Gastroesophageal sphincter (tissue), 4 donors: Measurements from ENCODE around the gene SCARB1. TPM values are rescaled to one million over a fixed set of nuclear protein-coding genes. Genes with fewer than 3 reads are reported as not detected.

Source experiments
- ATAC-seq: fragments of 150-250 bp; one replicate; pipeline ENCODE4 v1.9.1; 2016; ENCODE audit warnings: mild to moderate bottlenecking, moderate library complexity
- H3K27ac ChIP-seq, 4 donors: fragments of 200-600 bp; sonication (generic) in 3 of 4; 1 replicate in 3 of 4; 2 replicates in 1 of 4; pipeline ENCODE4 v1.5.1; 2016 to 2019
- H3K27me3 ChIP-seq: fragments of 200-600 bp; sonication (generic); one replicate; pipeline ENCODE4 v1.5.1; 2019
- H3K36me3 ChIP-seq, 2 donors: fragments of 200-600 bp; sonication (generic); one replicate each; pipeline ENCODE4 v1.5.1; 2019; ENCODE audit warnings: control low read depth in 1 of 2
- H3K4me1 ChIP-seq, 3 donors: fragments of 200-600 bp; sonication (generic); 1 replicate in 2 of 3; 2 replicates in 1 of 3; pipeline ENCODE4 v1.5.1; 2016 to 2019; ENCODE audit warnings: control low read depth in 2 of 3
- H3K4me3 ChIP-seq, 2 donors: fragments of 200-600 bp; sonication (generic); one replicate each; pipeline ENCODE4 v1.5.1; 2019; ENCODE audit warnings: mild to moderate bottlenecking in 1 of 2, moderate library complexity in 1 of 2
- H3K9me3 ChIP-seq, 3 donors: fragments of 200-600 bp; sonication (generic); one replicate each; pipeline ENCODE4 v1.5.1; 2017 to 2019; ENCODE audit warnings: control low read depth in 2 of 3
- CTCF ChIP-seq, 4 experiments: fragments of 200-600 bp in 2 of 4; fragments of 450-650 bp in 2 of 4; sonication (generic) in 1 of 4; IDR thresholded peaks; one replicate each; pipeline ENCODE4 v1.5.1; 2017 to 2019; ENCODE audit warnings: antibody characterized with exemption in 4 of 4, mild to moderate bottlenecking in 2 of 4, moderate library complexity in 2 of 4
- EP300 ChIP-seq: sonication (generic); formaldehyde crosslinking; IDR thresholded peaks from one replicate; pipeline ENCODE4 v1.6.1; 2017; ENCODE audit warnings: antibody characterized with exemption, mild to moderate bottlenecking
- POLR2A ChIP-seq, 2 donors: fragments of 450-650 bp; IDR thresholded peaks; one replicate each; pipeline ENCODE4 v1.6.1; 2017; ENCODE audit warnings: antibody characterized with exemption in 2 of 2, mild to moderate bottlenecking in 2 of 2, moderate library complexity in 1 of 2
- POLR2AphosphoS5 ChIP-seq: sonication (generic); formaldehyde crosslinking; IDR thresholded peaks from one replicate; pipeline ENCODE4 v1.6.1; 2017; ENCODE audit warnings: antibody characterized with exemption
- WGBS, 2 donors: methylation state at CpG; one replicate each; pipeline ENCODE4 v1.1.5; 2018; ENCODE audit warnings: low coverage in 1 of 2; 5-methylcytosine and 5-hydroxymethylcytosine counted together
- total RNA-seq, 4 donors: library from RNA; depleted of rRNA; stranded (reverse); fragments of >200 nt; gene quantifications; one replicate each; pipeline ENCODE4 v1.1.0, GENCODE V29; 2016

The SCARB1 gene
- total RNA-seq, 4 donors from 2014 or later, result 6.8 to 13.9 (median 11.5) TPM

- Histone ChIP-seq H3K9me3 (peaks cover 0 to 10% (median 0%) of the 10 kb centered on the region in 3 donors), H3K27ac (peak overlapping the region; percentile 49 to 88 (median 74)), H3K4me1 (peaks cover 12 to 84% (median 23%) of the 10 kb centered on the region in 3 donors), H3K4me3 (no peak overlapping the region), H3K36me3 (no peaks in the 10 kb centered on the region), H3K27me3 (no peaks in the 10 kb centered on the region)
- TF ChIP-seq EP300 (no peak), POLR2AphosphoS5 (no peak), CTCF (IDR thresholded peaks at IDR 0.05) (no peak), POLR2A (IDR thresholded peaks at IDR 0.05) (no peak)
- no CpG with 5 or more reads among the region's 9 CpGs for WGBS, 2 donors
- no peak for ATAC-seq
Observed at GRCh38 chr12:124760560-124760959, 103.1 kb downstream of the SCARB1 start.

- no peaks in the 10 kb centered on the region for H3K36me3 ChIP-seq
- 69% methylated on average over 8 of the region's 15 CpGs; no CpG with 5 or more reads in 1 of the 2 donors for WGBS, 2 donors
- no peak for ATAC-seq
- peak overlapping the region; percentile 49 to 88 (median 74) for H3K27ac ChIP-seq
- H3K27me3 ChIP-seq, result no peaks in the 10 kb centered on the region
- peaks cover 0 to 10% (median 0%) of the 10 kb centered on the region in 3 donors for H3K9me3 ChIP-seq
- H3K4me1 ChIP-seq, result peaks cover 10 to 84% (median 21%) of the 10 kb centered on the region in 3 donors
- TF ChIP-seq POLR2AphosphoS5 (no peak), CTCF (IDR thresholded peaks at IDR 0.05) (no peak), EP300 (no peak), POLR2A (IDR thresholded peaks at IDR 0.05) (no peak)
- H3K4me3 ChIP-seq, result no peak overlapping the region
Observed at GRCh38 chr12:124759841-124760503, 103.7 kb downstream of the SCARB1 start.

DNA sequence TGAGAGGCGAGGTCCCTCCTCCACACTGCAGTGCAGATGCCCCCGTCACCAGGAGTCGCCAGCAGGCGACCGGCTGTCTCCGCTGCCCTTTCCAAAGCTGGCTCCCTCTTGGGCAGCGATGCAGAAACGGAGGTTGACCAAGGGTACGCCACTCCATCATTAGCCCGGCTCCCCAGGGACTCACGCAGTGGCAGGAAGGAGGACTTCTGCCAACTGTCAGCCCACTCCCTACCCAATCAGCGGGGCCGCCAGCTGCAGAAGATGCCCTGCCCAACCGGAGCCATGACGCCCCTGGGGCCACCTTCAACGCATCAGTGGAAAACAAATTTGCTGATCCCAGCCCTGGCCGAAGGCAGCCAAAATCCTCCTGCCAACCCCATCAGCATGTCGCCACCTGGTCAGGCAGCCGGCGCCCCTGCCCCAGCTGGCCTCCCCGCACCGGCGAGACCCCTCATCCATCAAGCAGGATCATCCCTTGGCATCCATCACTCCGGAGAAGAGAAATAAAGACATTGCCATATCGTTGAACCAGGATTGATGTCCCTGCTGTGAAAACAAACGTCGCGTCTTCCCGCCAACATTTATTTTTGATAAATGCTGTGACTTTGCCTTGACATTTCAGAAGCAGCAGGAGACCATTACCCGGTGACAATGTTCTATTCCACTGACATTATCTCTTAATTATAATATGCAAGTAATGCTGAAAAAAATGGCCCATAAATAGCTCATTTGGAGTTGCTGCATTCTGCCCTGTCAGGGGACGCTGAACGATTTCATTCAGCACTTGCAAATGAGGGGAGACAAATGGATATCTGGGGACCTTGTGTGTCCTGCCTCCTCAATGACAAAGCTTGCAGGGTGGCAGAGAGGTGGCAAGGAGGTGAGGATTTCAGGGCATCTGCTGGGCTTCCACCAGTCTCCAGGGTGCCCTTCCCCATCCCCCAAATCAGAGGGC, 105.1 kb downstream of the SCARB1 start:
- WGBS, 2 donors, result 58 to 59% methylated on average over 10 to 13 of the region's 32 CpGs
- Histone ChIP-seq H3K27me3 (no peaks in the 10 kb centered on the region), H3K27ac (peak overlapping the region in 3 of 4 donors; percentile 64 to 88 (median 85)), H3K4me1 (peaks cover 17 to 86% (median 31%) of the 10 kb centered on the region in 3 donors), H3K4me3 (no peak overlapping the region), H3K36me3 (no peaks in the 10 kb centered on the region), H3K9me3 (no peaks in the 10 kb centered on the region)
- TF ChIP-seq EP300 (no peak), POLR2AphosphoS5 (no peak), CTCF (IDR thresholded peaks at IDR 0.05) (no peak), POLR2A (IDR thresholded peaks at IDR 0.05) (no peak)
- ATAC-seq, result no peak

GRCh38 chr12:124757329-124757728, 106.3 kb downstream of the SCARB1 start:
- H3K4me3 ChIP-seq, result no peak overlapping the region
- 83 to 90% methylated on average over 1 to 2 of the region's 4 CpGs for WGBS, 2 donors
- no peaks in the 10 kb centered on the region for H3K9me3 ChIP-seq
- no peaks in the 10 kb centered on the region for H3K36me3 ChIP-seq
- no peaks in the 10 kb centered on the region for H3K27me3 ChIP-seq
- TF ChIP-seq EP300 (no peak), POLR2A (IDR thresholded peaks at IDR 0.05) (no peak), POLR2AphosphoS5 (no peak), CTCF (IDR thresholded peaks at IDR 0.05) (no peak)
- H3K27ac ChIP-seq, result peak overlapping the region in 3 of 4 donors; percentile 88 to 97 (median 93)
- no peak for ATAC-seq
- peaks cover 17 to 86% (median 28%) of the 10 kb centered on the region in 3 donors for H3K4me1 ChIP-seq
